Mesenchymal stem cell (in vitro differentiated cells and primary cell): ENCODE results near the gene SPATA24.

Experiments
- DNase-seq: peaks from one replicate; pipeline ENCODE4 v3.0.0-alpha.2; 2013
- H2AFZ ChIP-seq: one replicate; pipeline ENCODE4 v1.6.1; 2013; ENCODE audit warnings: low read depth, mild to moderate bottlenecking, control low read depth, inconsistent platforms, low read length, moderate library complexity
- H2AK5ac ChIP-seq: 2 replicates; pipeline ENCODE4 v1.6.1; 2013; ENCODE audit warnings: low read length, moderate library complexity, mild to moderate bottlenecking, inconsistent platforms; ENCODE audit not compliant: severe bottlenecking
- H2BK120ac ChIP-seq: one replicate; pipeline ENCODE4 v1.6.1; 2013; ENCODE audit warnings: low read depth, mild to moderate bottlenecking, inconsistent platforms, low read length, moderate library complexity
- H2BK12ac ChIP-seq, 2 experiments: one replicate each; pipeline ENCODE4 v1.6.1; 2013; ENCODE audit warnings: inconsistent platforms in 2 of 2, low read length in 2 of 2, mild to moderate bottlenecking in 2 of 2, moderate library complexity in 2 of 2, control low read depth in 1 of 2
- H2BK15ac ChIP-seq: one replicate; pipeline ENCODE4 v1.6.1; 2013; ENCODE audit warnings: mild to moderate bottlenecking, low read depth, inconsistent platforms; ENCODE audit not compliant: poor library complexity, severe bottlenecking
- H2BK5ac ChIP-seq: 2 replicates; pipeline ENCODE4 v1.6.1; 2013; ENCODE audit warnings: low read depth, mild to moderate bottlenecking, low read length, control low read depth, inconsistent platforms; ENCODE audit not compliant: poor library complexity, severe bottlenecking
- H3K14ac ChIP-seq, 2 experiments: one replicate each; pipeline ENCODE4 v1.6.1; 2013; ENCODE audit warnings: inconsistent platforms in 2 of 2, low read length in 2 of 2, control low read depth in 1 of 2, mild to moderate bottlenecking in 1 of 2, moderate library complexity in 1 of 2
- H3K18ac ChIP-seq, 2 experiments: one replicate each; pipeline ENCODE4 v1.6.1; 2013; ENCODE audit warnings: inconsistent platforms in 2 of 2, low read length in 2 of 2, control low read depth in 1 of 2, low read depth in 1 of 2, mild to moderate bottlenecking in 1 of 2
- H3K23ac ChIP-seq, 2 experiments: one replicate each; pipeline ENCODE4 v1.6.1; 2013; ENCODE audit warnings: inconsistent platforms in 2 of 2, low read length in 2 of 2, mild to moderate bottlenecking in 2 of 2, moderate library complexity in 2 of 2, control low read depth in 1 of 2
- H3K27ac ChIP-seq: 2 replicates; pipeline ENCODE4 v1.5.1; 2013; ENCODE audit warnings: mild to moderate bottlenecking, moderate library complexity, low read length, control low read depth, inconsistent platforms; ENCODE audit not compliant: poor library complexity, severe bottlenecking
- H3K27me3 ChIP-seq, 2 experiments: 2 replicates each; pipeline versions ENCODE4 v1.6.1 to v1.7.0; 2013; ENCODE audit warnings: low read length in 2 of 2, mild to moderate bottlenecking in 2 of 2, moderate library complexity in 2 of 2, control low read depth in 1 of 2, inconsistent platforms in 1 of 2; ENCODE audit not compliant: control insufficient read depth in 1 of 2, insufficient read depth in 1 of 2
- H3K36me3 ChIP-seq, 2 experiments: 2 replicates each; pipeline versions ENCODE4 v1.6.1 to v1.7.0; 2013; ENCODE audit warnings: low read length in 2 of 2, control low read depth in 1 of 2, inconsistent platforms in 1 of 2, low read depth in 1 of 2, mild to moderate bottlenecking in 1 of 2; ENCODE audit not compliant: insufficient read depth in 2 of 2, control insufficient read depth in 1 of 2
- H3K4ac ChIP-seq, 2 experiments: one replicate each; pipeline ENCODE4 v1.6.1; 2013; ENCODE audit warnings: inconsistent platforms in 2 of 2, low read length in 2 of 2, mild to moderate bottlenecking in 2 of 2, moderate library complexity in 2 of 2, control low read depth in 1 of 2, low read depth in 1 of 2
- H3K4me1 ChIP-seq: 2 replicates; pipeline ENCODE4 v1.6.1; 2013; ENCODE audit warnings: low read depth, low read length, control low read depth; ENCODE audit not compliant: control insufficient read depth, insufficient read depth
- H3K4me2 ChIP-seq: 2 replicates; pipeline ENCODE4 v1.6.1; 2013; ENCODE audit warnings: low read length, mild to moderate bottlenecking, inconsistent platforms; ENCODE audit not compliant: poor library complexity, severe bottlenecking
- H3K4me3 ChIP-seq, 2 experiments: 2 replicates each; pipeline versions ENCODE4 v1.5.1 to v1.7.0; 2013; ENCODE audit warnings: low read length in 2 of 2, mild to moderate bottlenecking in 2 of 2, control low read depth in 1 of 2, low read depth in 1 of 2; ENCODE audit not compliant: insufficient read depth in 1 of 2
- H3K79me1 ChIP-seq: replicated peaks from 2 replicates; pipeline ENCODE4 v1.6.1; 2013; ENCODE audit warnings: mild to moderate bottlenecking, control low read depth, low read length, inconsistent platforms; ENCODE audit not compliant: poor library complexity, severe bottlenecking
- H3K9ac ChIP-seq: 2 replicates; pipeline ENCODE4 v1.7.0; 2013; ENCODE audit warnings: mild to moderate bottlenecking, low read length, moderate library complexity
- H3K9me3 ChIP-seq: 2 replicates; pipeline ENCODE4 v1.7.0; 2013; ENCODE audit warnings: mild to moderate bottlenecking, low read length; ENCODE audit not compliant: control insufficient read depth
- H4K8ac ChIP-seq: one replicate; pipeline ENCODE4 v1.6.1; 2013; ENCODE audit warnings: inconsistent platforms, mild to moderate bottlenecking, low read length, moderate library complexity
- H4K91ac ChIP-seq: one replicate; pipeline ENCODE4 v1.6.1; 2013; ENCODE audit warnings: mild to moderate bottlenecking, low read length, inconsistent platforms
- WGBS: methylation state at CpG from one replicate; pipeline ENCODE4 v1.1.7; 2013; ENCODE audit warnings: mixed read lengths; 5-methylcytosine and 5-hydroxymethylcytosine counted together

SPATA24 gene

DNA sequence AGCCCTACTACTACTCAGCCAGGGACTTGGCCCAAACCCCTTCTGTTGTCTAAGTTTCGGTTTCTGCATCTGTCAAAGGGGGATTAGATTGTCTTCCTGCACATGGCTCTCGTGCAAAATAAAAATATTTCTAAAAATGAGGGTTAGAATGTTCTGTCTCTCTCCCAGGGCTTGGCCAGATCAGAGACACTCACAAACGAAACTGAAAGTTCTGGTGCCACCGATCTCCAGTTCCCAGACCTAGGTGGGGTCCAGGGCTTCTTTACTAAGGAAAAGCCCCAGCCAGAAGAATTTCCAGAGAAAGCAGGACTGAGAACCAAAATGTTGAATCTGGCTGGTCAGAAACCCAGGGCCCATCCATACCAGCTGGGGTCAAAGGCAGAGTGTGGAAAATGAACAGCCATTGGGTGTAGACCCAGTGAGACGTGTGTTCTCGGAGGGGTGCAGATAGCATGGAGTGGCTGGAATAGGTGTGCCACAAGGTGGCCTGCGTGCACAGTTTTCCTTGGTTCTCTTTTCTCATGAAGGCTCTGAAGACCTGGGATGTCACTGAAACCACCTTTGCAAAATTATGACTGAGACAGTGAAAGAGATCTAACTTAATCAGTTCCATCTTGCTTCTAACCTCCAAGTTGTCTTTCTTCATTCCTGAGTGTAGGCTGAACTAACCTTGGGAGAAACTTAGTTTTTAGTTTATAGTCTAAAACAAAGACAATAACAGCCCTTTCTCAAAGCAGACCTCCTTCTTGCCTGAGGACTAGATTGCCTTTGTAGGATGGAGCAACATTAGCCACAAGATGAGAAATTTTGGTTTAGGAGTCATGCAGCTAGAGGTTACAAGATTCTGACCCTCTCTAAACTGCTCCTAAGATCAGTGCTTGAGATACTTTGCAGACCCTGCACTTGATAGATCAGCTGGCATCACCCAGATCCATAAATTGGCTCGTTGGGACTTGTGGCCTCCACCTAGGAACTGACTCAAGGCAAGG lies 18.5 kb downstream of the SPATA24 start:
- Histone ChIP-seq H3K9ac (peak overlapping the region; percentile 62), H4K91ac (no peak overlapping the region), H3K4me3 (peak overlapping the region in 1 of 2 experiments; percentile 60), H3K23ac (no peak overlapping the region), H3K79me1 (no peaks in the 10 kb centered on the region), H3K9me3 (no peaks in the 10 kb centered on the region), H2BK12ac (no peak overlapping the region), H3K27ac (no peak overlapping the region), H2BK15ac (no peak overlapping the region), H3K18ac (no peak overlapping the region), H3K14ac (no peak overlapping the region), H2AFZ (no peak overlapping the region), H4K8ac (no peak overlapping the region), H2AK5ac (no peak overlapping the region), H3K27me3 (no peaks in the 10 kb centered on the region), H2BK5ac (no peak overlapping the region), H3K4me2 (no peak overlapping the region), H3K4me1 (peaks cover 35% of the 10 kb centered on the region), H3K4ac (no peak overlapping the region), H3K36me3 (no peaks in the 10 kb centered on the region), H2BK120ac (no peak overlapping the region)
- DNase-seq: peak; percentile 30
- WGBS: 89% methylated on average over 8 of the region's 8 CpGs

DNA sequence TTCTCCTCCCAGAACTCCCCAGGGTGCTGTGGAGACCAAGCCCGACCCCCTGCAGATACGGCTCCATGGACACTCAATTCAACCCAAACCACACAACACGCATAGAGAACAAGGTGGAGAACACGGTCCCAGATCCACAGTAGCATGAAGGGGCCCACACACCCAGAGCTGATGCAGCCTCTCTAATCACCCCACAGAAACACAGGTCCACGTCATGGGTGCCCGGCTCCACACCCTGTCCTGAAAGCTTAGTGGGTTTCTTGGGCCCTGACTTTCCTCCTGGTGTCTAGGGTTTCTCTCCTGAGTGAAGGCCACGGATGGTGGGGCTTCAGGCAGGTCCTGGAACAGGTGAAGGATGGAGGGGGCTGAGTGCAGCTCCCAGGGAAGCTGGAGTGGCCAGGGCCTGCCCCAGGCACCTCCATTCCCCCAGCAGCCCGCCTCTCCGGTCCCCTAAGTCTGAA lies 19.3 kb downstream of the SPATA24 start:
- no peaks in the 10 kb centered on the region for H3K36me3 ChIP-seq
- H3K9ac ChIP-seq: peak overlapping the region; percentile 62
- WGBS: 92% methylated on average over 8 of the region's 9 CpGs
- no peak overlapping the region for H2AFZ ChIP-seq
- H2BK5ac ChIP-seq: no peak overlapping the region
- H3K18ac ChIP-seq: no peak overlapping the region
- peak overlapping the region; percentile 52 for H2BK15ac ChIP-seq
- H3K27ac ChIP-seq: no peak overlapping the region
- H3K14ac ChIP-seq: peak overlapping the region in 1 of 2 experiments; percentile 41
- H2BK120ac ChIP-seq: no peak overlapping the region
- H2AK5ac ChIP-seq: peak overlapping the region; percentile 37
- H3K79me1 ChIP-seq: no peaks in the 10 kb centered on the region
- no peak overlapping the region for H4K8ac ChIP-seq
- no peaks in the 10 kb centered on the region for H3K9me3 ChIP-seq
- no peaks in the 10 kb centered on the region for H3K27me3 ChIP-seq
- H3K4ac ChIP-seq: no peak overlapping the region
- H4K91ac ChIP-seq: no peak overlapping the region
- peak overlapping the region in 1 of 2 experiments; percentile 60 for H3K4me3 ChIP-seq
- no peak overlapping the region for H3K4me2 ChIP-seq
- H2BK12ac ChIP-seq: no peak overlapping the region
- H3K4me1 ChIP-seq: peaks cover 35% of the 10 kb centered on the region
- no peak overlapping the region for H3K23ac ChIP-seq
- DNase-seq: no peak

DNA sequence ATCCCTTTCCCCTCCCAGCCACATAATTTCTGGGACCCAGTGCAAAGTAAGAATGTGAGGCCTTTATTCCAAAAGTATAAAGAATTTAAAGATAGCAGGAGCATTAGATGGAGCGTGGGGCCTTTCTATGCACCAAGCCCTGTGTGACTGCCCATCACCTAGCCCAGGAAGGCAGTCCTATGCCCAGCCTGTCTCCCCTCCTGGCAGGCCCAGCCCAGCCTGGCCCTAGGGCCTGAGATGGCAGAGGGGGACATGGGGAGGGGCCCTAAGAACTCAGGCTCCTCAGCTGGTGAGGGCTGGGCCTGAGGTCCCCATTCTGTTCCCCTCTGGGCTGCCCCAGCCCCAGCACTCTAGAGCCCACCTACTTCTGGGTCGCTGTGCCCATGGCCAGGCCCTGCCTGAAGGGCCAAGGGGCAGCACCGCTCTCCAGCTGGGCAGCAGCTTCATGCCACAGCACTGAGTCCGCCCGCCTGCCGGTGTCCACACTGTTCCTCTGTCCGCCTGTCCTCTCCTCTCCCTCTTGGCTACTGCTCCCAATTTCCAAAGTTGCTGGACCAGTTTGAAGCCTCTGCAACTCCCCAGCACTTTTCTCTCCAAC lies 19.8 kb downstream of the SPATA24 start:
- Histone ChIP-seq H3K27me3 (no peaks in the 10 kb centered on the region), H2BK15ac (no peak overlapping the region), H2AK5ac (peak overlapping the region; percentile 37), H3K9ac (peak overlapping the region; percentile 62), H3K23ac (no peak overlapping the region), H3K79me1 (no peaks in the 10 kb centered on the region), H2BK120ac (no peak overlapping the region), H2AFZ (no peak overlapping the region), H4K91ac (peak overlapping the region; percentile 11), H3K36me3 (peaks cover 0 to under 1% of the 10 kb centered on the region in 2 experiments), H3K4me2 (no peak overlapping the region), H3K9me3 (no peaks in the 10 kb centered on the region), H3K27ac (no peak overlapping the region), H3K4me3 (peak overlapping the region in 1 of 2 experiments; percentile 60), H3K4me1 (peaks cover 35% of the 10 kb centered on the region), H4K8ac (no peak overlapping the region), H2BK5ac (no peak overlapping the region), H3K4ac (no peak overlapping the region), H3K18ac (no peak overlapping the region), H2BK12ac (no peak overlapping the region), H3K14ac (no peak overlapping the region)
- 78% methylated on average over 7 of the region's 7 CpGs for WGBS
- no peak for DNase-seq
